Vagina (tissue), 2 donors: ENCODE measurements around the gene PTGDS.

ENCODE experiments used
- POLR2A ChIP-seq, 2 donors: fragments of 450-650 bp; IDR thresholded peaks; one replicate each; pipeline ENCODE4 v1.6.1; 2017; ENCODE audit warnings: antibody characterized with exemption in 2 of 2, mild to moderate bottlenecking in 2 of 2, moderate library complexity in 2 of 2
- POLR2AphosphoS5 ChIP-seq, 2 donors: sonication (generic); formaldehyde crosslinking; IDR thresholded peaks; one replicate each; pipeline ENCODE4 v1.9.0; 2017; ENCODE audit warnings: antibody characterized with exemption in 2 of 2, mild to moderate bottlenecking in 2 of 2, low read depth in 1 of 2; ENCODE audit not compliant: insufficient read depth in 1 of 2
- TF ChIP-seq, protein P1 (sequence below), 3 experiments: fragments of 450-650 bp in 2 of 3; fragments of 200-600 bp in 1 of 3; sonication (generic) in 1 of 3; IDR thresholded peaks; one replicate each; pipeline ENCODE4 v1.5.1; 2017 to 2019; ENCODE audit warnings: antibody characterized with exemption in 3 of 3, mild to moderate bottlenecking in 2 of 3, moderate library complexity in 2 of 3

DNA sequence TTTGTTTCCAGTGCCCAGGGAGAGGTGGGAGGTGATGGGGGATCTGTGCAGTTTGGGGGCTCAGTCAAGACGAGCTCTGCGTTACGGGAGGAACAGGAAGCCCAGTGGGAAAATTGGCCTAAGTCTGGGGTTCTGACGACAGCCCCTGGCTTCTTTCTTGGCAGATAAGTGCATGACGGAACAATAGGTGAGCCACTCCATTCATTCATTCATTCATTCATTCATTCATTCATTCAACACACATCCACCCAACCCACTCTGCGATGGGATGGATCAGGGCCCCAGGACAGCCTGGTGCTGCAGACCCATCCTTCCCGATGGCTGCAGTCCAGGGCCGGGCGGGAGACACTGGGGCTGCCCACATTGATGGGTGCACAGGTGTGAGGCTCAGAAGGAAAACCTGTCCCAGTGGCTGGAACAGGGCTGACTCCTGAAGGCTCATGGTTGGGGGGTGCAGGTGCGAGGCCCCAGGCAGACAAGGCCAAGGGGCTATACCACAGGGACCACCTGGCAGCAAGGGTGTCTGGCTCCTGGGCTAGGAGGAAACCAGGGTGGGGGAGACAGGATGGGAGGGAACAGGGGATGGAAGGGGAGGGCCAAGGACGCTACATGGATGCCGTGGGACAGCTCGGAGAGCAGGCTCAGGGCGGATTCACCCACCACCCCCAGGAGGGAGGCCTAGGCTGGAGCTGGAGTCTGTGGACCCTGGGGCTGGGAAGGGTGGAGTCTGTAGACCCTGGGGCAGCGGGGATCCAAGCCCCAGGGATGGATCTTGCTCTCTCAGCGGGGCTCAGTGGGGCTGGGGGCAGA lies 3.6 kb downstream of the PTGDS start:
- no peak for TF ChIP-seq POLR2AphosphoS5 (IDR thresholded peaks at IDR 0.05; ENCODE audit: insufficient read depth in 1 of 2, low read depth in 1 of 2)
- TF ChIP-seq, protein P1, sequence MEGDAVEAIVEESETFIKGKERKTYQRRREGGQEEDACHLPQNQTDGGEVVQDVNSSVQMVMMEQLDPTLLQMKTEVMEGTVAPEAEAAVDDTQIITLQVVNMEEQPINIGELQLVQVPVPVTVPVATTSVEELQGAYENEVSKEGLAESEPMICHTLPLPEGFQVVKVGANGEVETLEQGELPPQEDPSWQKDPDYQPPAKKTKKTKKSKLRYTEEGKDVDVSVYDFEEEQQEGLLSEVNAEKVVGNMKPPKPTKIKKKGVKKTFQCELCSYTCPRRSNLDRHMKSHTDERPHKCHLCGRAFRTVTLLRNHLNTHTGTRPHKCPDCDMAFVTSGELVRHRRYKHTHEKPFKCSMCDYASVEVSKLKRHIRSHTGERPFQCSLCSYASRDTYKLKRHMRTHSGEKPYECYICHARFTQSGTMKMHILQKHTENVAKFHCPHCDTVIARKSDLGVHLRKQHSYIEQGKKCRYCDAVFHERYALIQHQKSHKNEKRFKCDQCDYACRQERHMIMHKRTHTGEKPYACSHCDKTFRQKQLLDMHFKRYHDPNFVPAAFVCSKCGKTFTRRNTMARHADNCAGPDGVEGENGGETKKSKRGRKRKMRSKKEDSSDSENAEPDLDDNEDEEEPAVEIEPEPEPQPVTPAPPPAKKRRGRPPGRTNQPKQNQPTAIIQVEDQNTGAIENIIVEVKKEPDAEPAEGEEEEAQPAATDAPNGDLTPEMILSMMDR (IDR thresholded peaks at IDR 0.05), result no peak
- TF ChIP-seq POLR2A (IDR thresholded peaks at IDR 0.05), result no peak
